B cell (primary cell): ENCODE measurements around the gene CALCOCO1. TPM values are rescaled to one million over a fixed set of nuclear protein-coding genes. Genes with fewer than 3 reads are reported as not detected.

Source experiments
- ATAC-seq: fragments of 200-7000 bp; cut with Tn5 transposase; one replicate; pipeline ENCODE4 v1.10.0; 2021; ENCODE audit warnings: low read depth, mild to moderate bottlenecking, moderate number of reproducible peaks, moderate library complexity
- CTCF ChIA-PET: fragments of 350-600 bp; sonication (Branson Sonifier 250); formaldehyde crosslinking; loops from one replicate; lab custom pipeline; 2021; ENCODE audit warnings: antibody characterized with exemption, inconsistent platforms; lab: Charles Lee
- POLR2A ChIA-PET: fragments of 350-600 bp; sonication (Branson Sonifier 250); formaldehyde crosslinking; loops from one replicate; lab custom pipeline; 2021; ENCODE audit warnings: antibody characterized with exemption; lab: Charles Lee
- DNase-seq: peaks from one replicate; pipeline ENCODE4 v3.0.0; 2013
- H2AFZ ChIP-seq: 2 replicates; pipeline ENCODE4 v1.6.1; 2012; ENCODE audit warnings: mild to moderate bottlenecking, low read depth, low read length; ENCODE audit not compliant: insufficient read depth, poor library complexity, severe bottlenecking
- H3K27ac ChIP-seq, 2 donors: 1 replicate in 1 of 2; 2 replicates in 1 of 2; pipeline ENCODE4 v1.5.1; 2012 to 2013; ENCODE audit warnings: low read length in 2 of 2, mild to moderate bottlenecking in 2 of 2, moderate library complexity in 1 of 2
- H3K27me3 ChIP-seq, 4 experiments: fragments of 200-600 bp in 1 of 4; sonication (generic) in 1 of 4; replicated peaks in 1 of 4; 1 replicate in 2 of 4; 2 replicates in 2 of 4; pipeline versions ENCODE4 v1.6.1 to v1.7.0; 2013 to 2016; ENCODE audit warnings: low read length in 3 of 4, mild to moderate bottlenecking in 2 of 4, mixed read lengths in 1 of 4, moderate library complexity in 1 of 4; ENCODE audit not compliant: insufficient read depth in 4 of 4, control insufficient read depth in 3 of 4; ENCODE audit errors: control extremely low read depth in 1 of 4
- H3K36me3 ChIP-seq, 2 experiments: replicated peaks in 1 of 2; 1 replicate in 1 of 2; 2 replicates in 1 of 2; pipeline versions ENCODE4 v1.6.1 to v1.7.1; 2013; ENCODE audit warnings: low read length in 1 of 2; ENCODE audit not compliant: insufficient read depth in 2 of 2, control insufficient read depth in 1 of 2; ENCODE audit errors: control extremely low read depth in 1 of 2, extremely low read depth in 1 of 2
- H3K4me1 ChIP-seq, 2 donors: fragments of 200-600 bp in 1 of 2; sonication (generic) in 1 of 2; 1 replicate in 1 of 2; 2 replicates in 1 of 2; pipeline versions ENCODE4 v1.5.1 to v1.6.1; 2013 to 2017; ENCODE audit warnings: low read length in 2 of 2; ENCODE audit not compliant: control insufficient read depth in 2 of 2, insufficient read depth in 2 of 2
- H3K4me2 ChIP-seq: replicated peaks from 2 replicates; pipeline ENCODE3; 2012; ENCODE audit warnings: mild to moderate bottlenecking, low read depth, low read length; ENCODE audit not compliant: poor library complexity, severe bottlenecking
- H3K4me3 ChIP-seq, 5 experiments: fragments of 200-600 bp in 1 of 5; sonication (generic) in 1 of 5; 1 replicate in 3 of 5; 2 replicates in 2 of 5; pipeline versions ENCODE4 v1.5.1 to v1.7.0; 2011 to 2016; ENCODE audit warnings: low read length in 4 of 5, mild to moderate bottlenecking in 4 of 5, low read depth in 2 of 5, control low read depth in 1 of 5, moderate library complexity in 1 of 5; ENCODE audit not compliant: insufficient read depth in 1 of 5; ENCODE audit errors: control extremely low read depth in 1 of 5, extremely low read depth in 1 of 5
- H3K79me2 ChIP-seq: fragments of 200-600 bp; sonication (generic); one replicate; pipeline ENCODE4 v1.6.0; 2016; ENCODE audit warnings: low read length; ENCODE audit not compliant: control insufficient read depth, insufficient read depth
- H3K9ac ChIP-seq: fragments of 200-600 bp; sonication (generic); 2 replicates; pipeline ENCODE4 v1.6.1; 2017; ENCODE audit warnings: mild to moderate bottlenecking, low read length, moderate library complexity
- H3K9me3 ChIP-seq, 3 donors: one replicate each; pipeline versions ENCODE4 v1.6.1 to v1.7.1; 2013; ENCODE audit warnings: low read length in 2 of 3; ENCODE audit not compliant: control insufficient read depth in 2 of 3, insufficient read depth in 1 of 3; ENCODE audit errors: control extremely low read depth in 1 of 3
- H4K20me1 ChIP-seq: 2 replicates; pipeline ENCODE4 v1.6.0; 2012; ENCODE audit warnings: mild to moderate bottlenecking, low read length; ENCODE audit not compliant: insufficient read depth, control insufficient read depth, poor library complexity, severe bottlenecking
- H3K27ac Mint-ChIP-seq: one replicate; pipeline ENCODE4 v1.8.0; 2021; ENCODE audit warnings: mixed read lengths
- H3K27me3 Mint-ChIP-seq: one replicate; pipeline ENCODE4 v1.8.0; 2021; ENCODE audit warnings: mixed read lengths
- H3K4me1 Mint-ChIP-seq: one replicate; pipeline ENCODE4 v1.8.0; 2021; ENCODE audit warnings: mixed read lengths
- H3K4me3 Mint-ChIP-seq: one replicate; pipeline ENCODE4 v1.8.0; 2021; ENCODE audit warnings: mixed read lengths
- H3K9me3 Mint-ChIP-seq: one replicate; pipeline ENCODE4 v1.8.0; 2022; ENCODE audit warnings: mixed read lengths; ENCODE audit not compliant: insufficient read depth
- CTCF ChIP-seq: fragments of 200-600 bp; IDR thresholded peaks from one replicate; pipeline ENCODE4 v1.8.0; 2022; ENCODE audit warnings: antibody characterized with exemption, mild to moderate bottlenecking
- EZH2 ChIP-seq: IDR thresholded peaks from 2 replicates; pipeline ENCODE4 v1.6.1; 2012; ENCODE audit warnings: borderline replicate concordance, low read depth, mild to moderate bottlenecking, moderate library complexity, low read length; ENCODE audit not compliant: insufficient read depth, poor library complexity, severe bottlenecking
- WGBS: methylation state at CpG from one replicate; pipeline ENCODE4 v1.1.5; 2013; ENCODE audit warnings: missing lambda C conversion rate; ENCODE audit not compliant: insufficient coverage; 5-methylcytosine and 5-hydroxymethylcytosine counted together
- intact Hi-C: fragments of 100-400 bp; cut with micrococcal nuclease; formaldehyde crosslinking; loops from one replicate; pipeline ENCODE4 v1.10.0; 2022
- polyA plus RNA-seq: library from polyadenylated mRNA; depleted of rRNA; stranded (reverse); fragments of >200 nt; gene quantifications from 2 replicates; pipeline ENCODE4 v1.2.3, GENCODE V29; 2012
- total RNA-seq, 2 donors: library from RNA; stranded (reverse); fragments of 120-200 nt in 1 of 2; gene quantifications; 1 replicate in 1 of 2; 2 replicates in 1 of 2; pipeline versions ENCODE4 v1.2.3 to v1.2.4, GENCODE V29; 2013 to 2022

CALCOCO1 gene
- total and polyA plus RNA-seq, 2 donors (not counting 1 experiment from before 2014, with no cell fraction given), result 169 to 179 TPM

GRCh38 chr12:53722450-53723041, 4.7 kb downstream of the CALCOCO1 start:
- Histone ChIP-seq H3K27me3 (no peaks in the 10 kb centered on the region), H3K36me3 (peaks cover 5 to 62% of the 10 kb centered on the region in 2 experiments), H3K9me3 (no peaks in the 10 kb centered on the region), H3K79me2 (peaks cover 19% of the 10 kb centered on the region), H2AFZ (no peak overlapping the region), H3K9ac (no peak overlapping the region), H3K4me1 (peaks cover 10 to 14% of the 10 kb centered on the region in 2 donors), H4K20me1 (peaks cover 12% of the 10 kb centered on the region), H3K4me3 (no peak overlapping the region), H3K27ac (no peak overlapping the region), H3K4me2 (no peak overlapping the region)
- no peaks in the 10 kb centered on the region for H3K27me3 Mint-ChIP-seq
- no CpG with 5 or more reads among the region's 3 CpGs for WGBS
- no peak overlapping the region for H3K4me3 Mint-ChIP-seq
- TF ChIP-seq CTCF (no peak), EZH2 (no peak)
- H3K27ac Mint-ChIP-seq, result no peak overlapping the region
- ChIA-PET CTCF (interaction anchor here (0.7 to 17.5 kb wide), 4 partner anchors 17 to 23 kb away, joined by 3 to 254 read pairs (median 3); no protein-coding TSS in a partner anchor), POLR2A (no interaction called here)
- peaks cover 13% of the 10 kb centered on the region for H3K4me1 Mint-ChIP-seq
- DNase-seq, result no peak
- intact Hi-C loops, result loop anchor here (10.0 kb wide), 1 partner anchor 492 kb away; no protein-coding TSS in a partner anchor
- no peaks in the 10 kb centered on the region for H3K9me3 Mint-ChIP-seq
- no peak for ATAC-seq

- Histone ChIP-seq H4K20me1 (peaks cover 11% of the 10 kb centered on the region), H3K79me2 (peaks cover 6% of the 10 kb centered on the region), H3K9ac (no peak overlapping the region), H3K4me3 (no peak overlapping the region), H3K27ac (no peak overlapping the region), H3K27me3 (no peaks in the 10 kb centered on the region), H3K4me2 (no peak overlapping the region), H3K36me3 (peaks cover 5 to 68% of the 10 kb centered on the region in 2 experiments), H3K4me1 (peaks cover 0 to 3% of the 10 kb centered on the region in 2 donors), H2AFZ (no peak overlapping the region), H3K9me3 (no peaks in the 10 kb centered on the region)
- no peak overlapping the region for H3K27ac Mint-ChIP-seq
- ChIA-PET CTCF (interaction anchor here (0.7 to 17.5 kb wide), 3 partner anchors 13 to 24 kb away, joined by 3 to 254 read pairs (median 4); no protein-coding TSS in a partner anchor), POLR2A (no interaction called here)
- ATAC-seq (no peak), DNase-seq (no peak)
- intact Hi-C loops, result loop anchor here (10.0 kb wide), 1 partner anchor 494 kb away; no protein-coding TSS in a partner anchor
- no peaks in the 10 kb centered on the region for H3K9me3 Mint-ChIP-seq
- TF ChIP-seq EZH2, result no peak
- TF ChIP-seq CTCF, result no peak
- no peak overlapping the region for H3K4me3 Mint-ChIP-seq
- no peaks in the 10 kb centered on the region for H3K4me1 Mint-ChIP-seq
- WGBS, result 93% methylated on average over 1 of the region's 1 CpG
- no peaks in the 10 kb centered on the region for H3K27me3 Mint-ChIP-seq
These were observed 6.3 kb downstream of the CALCOCO1 start for GRCh38 chr12:53720946-53721345.
